Mesothelial cell of epicardium (in vitro differentiated cells): ENCODE measurements around the gene ATP2C1. TPM values are rescaled to one million over a fixed set of nuclear protein-coding genes. Genes with fewer than 3 reads are reported as not detected.

Source experiments
- DNase-seq, 2 experiments: peaks; one replicate each; pipeline ENCODE4 v3.0.0; 2021; ENCODE audit warnings: low spot score in 2 of 2; ENCODE audit not compliant: unreplicated experiment in 2 of 2
- H3K27ac Mint-ChIP-seq: 2 replicates; pipeline ENCODE4 v1.8.0; 2021; ENCODE audit warnings: mixed read lengths
- H3K27me3 Mint-ChIP-seq: 2 replicates; pipeline ENCODE4 v1.8.0; 2021; ENCODE audit warnings: low read depth, mixed read lengths
- H3K36me3 Mint-ChIP-seq: 2 replicates; pipeline ENCODE4 v1.8.0; 2021; ENCODE audit warnings: mixed read lengths
- H3K4me1 Mint-ChIP-seq: 2 replicates; pipeline ENCODE4 v1.8.0; 2021; ENCODE audit warnings: mixed read lengths
- H3K4me3 Mint-ChIP-seq: 2 replicates; pipeline ENCODE4 v1.8.0; 2021; ENCODE audit warnings: mild to moderate bottlenecking, moderate library complexity, mixed read lengths
- H3K9me3 Mint-ChIP-seq: 2 replicates; pipeline ENCODE4 v1.8.0; 2021; ENCODE audit warnings: mixed read lengths
- CTCF ChIP-seq: fragments of 200-600 bp; sonication (generic); IDR thresholded peaks from one replicate; pipeline ENCODE4 v1.5.0; 2021; ENCODE audit warnings: antibody characterized with exemption; ENCODE audit not compliant: unreplicated experiment
- total RNA-seq: library from RNA; stranded (reverse); gene quantifications from 3 replicates; pipeline ENCODE4 v1.2.1, GENCODE V29; 2021

The ATP2C1 gene
- total RNA-seq, 1 donor from 2014 or later = 88.8 TPM

GRCh38 chr3:130906374-130906995, 12.6 kb downstream of the ATP2C1 start:
- DNase-seq = no peak
- H3K4me1 Mint-ChIP-seq = no peaks in the 10 kb centered on the region
- H3K36me3 Mint-ChIP-seq = peaks cover 2% of the 10 kb centered on the region
- H3K9me3 Mint-ChIP-seq = no peaks in the 10 kb centered on the region
- no peaks in the 10 kb centered on the region for H3K27me3 Mint-ChIP-seq
- TF ChIP-seq CTCF = no peak
- no peak overlapping the region for H3K4me3 Mint-ChIP-seq
- no peak overlapping the region for H3K27ac Mint-ChIP-seq

DNA sequence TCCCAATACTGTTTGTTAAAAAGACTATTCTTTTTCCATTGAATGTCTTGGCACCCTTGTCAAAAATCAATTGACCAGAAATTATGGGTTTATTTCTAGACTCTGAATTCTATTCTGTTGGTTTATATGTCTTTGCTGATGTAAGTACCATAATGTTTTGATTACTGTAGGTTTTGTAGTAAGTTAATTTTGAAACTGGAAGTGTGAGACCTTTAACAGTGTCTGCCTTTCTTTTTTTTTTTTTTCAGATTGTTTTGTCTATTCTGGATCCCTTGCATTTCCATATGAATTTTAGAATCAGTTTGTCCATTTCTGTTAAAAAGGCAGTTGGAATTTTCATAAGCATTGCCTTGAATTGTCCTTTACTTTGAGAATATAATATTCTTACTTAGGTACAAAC, 13.6 kb downstream of the ATP2C1 start:
- no peaks in the 10 kb centered on the region for H3K27me3 Mint-ChIP-seq
- H3K4me1 Mint-ChIP-seq = no peaks in the 10 kb centered on the region
- no peak for DNase-seq
- TF ChIP-seq CTCF = no peak
- H3K36me3 Mint-ChIP-seq = peaks cover 2% of the 10 kb centered on the region
- H3K27ac Mint-ChIP-seq = no peak overlapping the region
- H3K4me3 Mint-ChIP-seq = no peak overlapping the region
- no peaks in the 10 kb centered on the region for H3K9me3 Mint-ChIP-seq

DNA sequence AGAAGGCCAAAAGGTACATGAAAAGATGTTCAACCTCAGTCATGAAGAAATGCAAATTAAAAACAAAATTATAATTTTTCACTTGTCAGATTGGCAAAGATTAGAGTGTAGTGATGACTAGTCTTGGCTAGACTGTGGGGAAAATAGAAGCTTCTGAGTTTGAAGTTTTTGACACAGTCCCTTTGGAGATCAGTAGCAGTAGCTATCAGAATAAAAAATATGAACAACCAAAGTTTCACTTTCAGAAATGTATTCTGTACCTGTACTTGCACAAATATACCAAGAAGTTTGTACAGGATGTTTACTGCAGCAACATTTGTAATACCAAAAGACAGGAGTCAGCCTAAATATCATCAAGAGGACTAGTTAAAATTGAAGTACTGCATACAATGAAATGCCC, 14.1 kb downstream of the ATP2C1 start:
- H3K27ac Mint-ChIP-seq = no peak overlapping the region
- TF ChIP-seq CTCF = no peak
- no peaks in the 10 kb centered on the region for H3K4me1 Mint-ChIP-seq
- no peak for DNase-seq
- H3K4me3 Mint-ChIP-seq = no peak overlapping the region
- no peaks in the 10 kb centered on the region for H3K27me3 Mint-ChIP-seq
- H3K36me3 Mint-ChIP-seq = peaks cover 2% of the 10 kb centered on the region
- H3K9me3 Mint-ChIP-seq = no peaks in the 10 kb centered on the region

GRCh38 chr3:130915567-130916292, 21.8 kb downstream of the ATP2C1 start:
- H3K27ac Mint-ChIP-seq = no peak overlapping the region
- peaks cover 16% of the 10 kb centered on the region for H3K9me3 Mint-ChIP-seq
- DNase-seq = no peak
- H3K27me3 Mint-ChIP-seq = no peaks in the 10 kb centered on the region
- H3K4me3 Mint-ChIP-seq = no peak overlapping the region
- H3K36me3 Mint-ChIP-seq = peaks cover 25% of the 10 kb centered on the region
- peaks cover 9% of the 10 kb centered on the region for H3K4me1 Mint-ChIP-seq
- TF ChIP-seq CTCF = no peak

DNA sequence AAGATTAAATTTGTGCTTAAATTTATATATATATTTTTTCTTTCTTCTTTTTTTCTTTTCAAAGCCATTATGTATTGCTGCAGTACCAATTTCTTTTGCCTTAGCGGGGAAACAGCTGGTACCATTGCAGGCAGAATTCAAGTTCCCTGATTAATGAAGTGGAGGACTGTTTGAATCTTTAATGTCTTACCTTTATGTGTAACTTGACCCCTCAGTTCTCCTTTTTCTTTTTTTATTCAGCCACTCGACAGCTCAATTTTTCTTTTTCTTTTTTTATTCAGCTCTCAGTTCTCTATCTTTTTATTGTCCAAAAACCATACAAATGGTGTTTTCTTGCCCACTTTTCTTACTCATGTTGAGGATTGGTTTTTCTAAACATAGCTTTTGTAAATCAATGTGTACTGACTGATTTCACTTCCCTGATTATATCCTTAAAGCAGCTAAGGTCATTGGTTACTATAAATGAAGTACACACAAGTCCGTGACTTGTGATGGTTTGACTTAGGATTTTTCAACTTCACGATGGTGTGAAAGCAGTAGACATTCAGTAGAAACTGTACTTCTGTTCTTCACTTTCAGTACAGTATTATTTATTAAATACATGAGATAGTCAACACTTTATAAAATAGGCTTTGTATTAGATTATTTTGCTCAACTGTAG, 22.8 kb downstream of the ATP2C1 start:
- peaks cover 20% of the 10 kb centered on the region for H3K9me3 Mint-ChIP-seq
- no peaks in the 10 kb centered on the region for H3K27me3 Mint-ChIP-seq
- no peak overlapping the region for H3K4me3 Mint-ChIP-seq
- no peak overlapping the region for H3K27ac Mint-ChIP-seq
- DNase-seq = no peak
- H3K4me1 Mint-ChIP-seq = peaks cover 9% of the 10 kb centered on the region
- TF ChIP-seq CTCF = no peak
- peaks cover 26% of the 10 kb centered on the region for H3K36me3 Mint-ChIP-seq
